Erythroblast (primary cell): Measurements from ENCODE around the gene ERMN.

ENCODE experiments used
- GATA1 ChIP-seq: IDR thresholded peaks from 2 replicates; pipeline ENCODE4 v1.6.1; 2011; ENCODE audit warnings: low read depth, mild to moderate bottlenecking, control low read depth, low read length, moderate library complexity
- POLR2A ChIP-seq: IDR thresholded peaks from 2 replicates; pipeline ENCODE4 v1.6.1; 2011; ENCODE audit warnings: mild to moderate bottlenecking, low read length

DNA sequence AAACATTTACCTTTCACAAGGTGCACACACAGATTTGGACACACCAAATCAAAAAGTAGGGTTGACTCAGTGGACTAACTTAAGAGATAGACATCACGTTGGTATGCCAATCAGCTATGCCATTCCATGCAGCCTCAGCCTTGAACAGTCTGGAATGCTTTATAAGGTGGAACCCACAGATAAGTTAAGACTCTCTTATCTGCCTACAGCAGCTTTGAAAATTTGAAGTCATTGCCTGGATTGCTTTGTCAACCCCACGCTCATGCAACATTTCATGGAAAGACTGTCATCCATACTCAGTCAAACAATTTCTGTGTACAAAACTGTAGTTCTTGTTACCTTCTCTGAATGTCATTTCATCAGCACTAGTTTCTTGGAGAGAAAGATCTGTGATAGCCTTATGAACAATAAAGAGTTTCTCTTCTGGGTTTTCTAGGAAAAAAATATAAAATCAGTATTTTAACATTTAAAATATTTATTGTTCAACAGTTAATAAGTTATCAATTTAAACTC, 1.2 kb downstream of the ERMN start:
- TF ChIP-seq POLR2A (no peak), GATA1 (no peak)
